SKM-1 treated with dmso at 0.1 percent for 144 hours (cell line): ENCODE measurements around the gene SLC4A2.

ENCODE experiments used
- DNase-seq: peaks from one replicate; lab custom pipeline; 2025; ENCODE audit not compliant: unreplicated experiment; lab: John Stamatoyannopoulos, UW

Gene SLC4A2

DNA sequence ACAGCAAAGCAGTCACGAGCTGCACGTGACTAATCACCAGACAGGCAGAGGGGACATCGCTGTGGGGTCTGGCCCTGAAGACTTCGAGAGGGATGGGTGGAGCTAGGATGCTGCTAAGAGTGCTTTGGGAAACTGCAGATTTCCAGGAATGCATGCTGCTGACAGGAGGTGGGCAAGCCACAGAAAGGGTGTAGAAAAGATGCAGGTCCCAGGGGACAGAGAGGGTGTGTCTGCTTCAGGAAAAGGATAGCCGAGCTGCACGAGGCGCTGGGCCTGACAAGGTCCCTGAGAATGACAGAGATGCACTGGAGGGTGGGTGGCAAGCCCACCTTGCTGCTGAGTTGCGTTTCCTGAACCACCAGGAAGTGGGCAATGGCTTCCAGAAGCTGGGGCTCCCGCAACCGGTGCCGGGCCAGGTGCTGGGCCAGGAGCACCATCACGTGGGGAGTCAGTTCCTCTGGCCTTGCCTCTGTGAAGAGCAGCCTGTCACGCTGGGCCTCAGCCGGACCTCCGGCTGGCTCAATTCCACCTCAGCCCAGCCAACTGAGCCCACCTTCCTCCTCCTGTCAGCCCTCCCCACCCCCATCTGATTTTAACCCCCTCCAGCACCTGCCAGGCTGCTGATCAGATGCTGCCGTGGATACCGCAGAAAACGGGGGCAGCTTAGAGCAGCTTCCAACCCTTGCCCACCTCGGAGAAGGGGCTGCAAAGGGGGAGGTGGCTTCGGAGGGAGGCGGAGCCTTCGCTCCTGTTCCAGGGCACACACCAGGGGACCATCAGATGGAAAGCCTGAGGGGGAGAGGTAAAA is 19.0 kb downstream of the SLC4A2 start:
- no peak for DNase-seq

DNA sequence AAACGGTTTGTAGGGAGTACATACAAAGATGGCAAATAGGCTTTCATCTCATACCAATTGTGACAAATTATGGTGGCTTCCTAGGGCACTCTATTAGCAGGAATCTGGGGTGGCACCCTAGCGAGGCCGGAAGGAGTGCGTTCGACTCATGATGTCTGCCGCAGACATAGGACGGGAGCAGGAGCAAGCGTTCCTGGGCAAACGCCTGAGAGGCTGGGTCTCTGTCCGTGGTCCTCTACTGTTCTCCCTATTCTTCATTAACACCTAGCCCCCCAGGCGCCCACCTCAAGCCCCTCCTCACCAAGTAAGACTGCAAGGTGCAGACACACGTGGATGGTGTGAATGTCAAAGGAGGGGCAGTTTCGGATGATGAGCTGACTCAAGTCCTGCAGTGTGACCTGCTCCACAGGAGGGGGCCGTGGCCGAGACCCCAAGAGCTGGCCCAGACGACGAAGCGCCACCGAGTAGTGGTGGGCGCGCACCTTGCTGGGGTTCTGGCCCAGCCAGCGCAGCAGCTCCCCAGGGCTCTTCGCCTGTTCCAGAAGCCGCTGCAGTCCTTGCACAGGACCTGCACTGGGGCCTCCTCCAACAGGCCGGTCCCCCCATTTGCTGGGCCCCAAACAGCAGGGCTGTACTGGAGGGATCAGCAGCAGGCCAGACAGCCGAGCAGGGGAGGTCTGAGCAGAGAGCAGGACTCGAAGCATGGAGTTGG is 20.0 kb downstream of the SLC4A2 start:
- DNase-seq = no peak

- no peak for DNase-seq
Measured at GRCh38 chr7:151080067-151080521, 20.7 kb downstream of the SLC4A2 start.

DNA sequence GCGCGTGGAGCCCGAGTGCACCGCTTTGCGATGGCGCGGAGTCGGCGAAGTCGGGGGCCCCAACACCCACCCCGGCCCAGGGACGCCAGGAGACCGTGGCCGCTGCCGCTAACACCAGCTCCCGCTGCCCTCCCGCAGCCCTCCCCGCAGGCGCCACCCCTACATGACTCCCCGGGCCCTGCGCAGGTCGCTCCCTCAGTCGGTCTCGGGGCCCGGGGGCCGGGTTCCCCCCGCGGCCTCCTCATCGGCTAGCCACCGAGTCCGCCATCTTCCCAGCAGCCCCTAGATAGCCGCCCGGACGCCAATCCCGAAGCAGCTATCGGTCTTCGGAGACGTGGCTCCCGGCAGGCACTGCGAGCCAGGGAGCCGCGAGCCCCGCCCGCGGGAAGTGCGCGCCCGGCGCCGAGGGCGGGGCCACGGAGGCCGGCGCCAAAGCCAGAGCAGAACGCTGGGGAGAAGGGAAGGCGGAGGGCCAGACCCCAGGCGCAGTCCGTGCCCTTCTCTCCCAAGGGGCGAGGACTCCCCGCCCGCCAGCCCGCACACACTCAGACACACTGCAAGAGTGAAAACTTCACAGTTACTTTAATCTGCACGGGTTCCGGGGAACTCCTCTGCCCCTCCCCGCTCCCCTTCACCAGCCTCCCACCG is 21.3 kb downstream of the SLC4A2 start, which contains the start of gene FASTK:
Gene FASTK, minus strand, starts transcription at position 288 of the 648 bp plus-strand sequence. Its CDS starts 43 bp downstream, at position 245.
- DNase-seq = peak; percentile 37

- no peak for DNase-seq
Measured at GRCh38 chr7:151081170-151082101, 22.0 kb downstream of the SLC4A2 start.

GRCh38 chr7:151082141-151083070 is 23.0 kb downstream of the SLC4A2 start:
- no peak for DNase-seq

DNA sequence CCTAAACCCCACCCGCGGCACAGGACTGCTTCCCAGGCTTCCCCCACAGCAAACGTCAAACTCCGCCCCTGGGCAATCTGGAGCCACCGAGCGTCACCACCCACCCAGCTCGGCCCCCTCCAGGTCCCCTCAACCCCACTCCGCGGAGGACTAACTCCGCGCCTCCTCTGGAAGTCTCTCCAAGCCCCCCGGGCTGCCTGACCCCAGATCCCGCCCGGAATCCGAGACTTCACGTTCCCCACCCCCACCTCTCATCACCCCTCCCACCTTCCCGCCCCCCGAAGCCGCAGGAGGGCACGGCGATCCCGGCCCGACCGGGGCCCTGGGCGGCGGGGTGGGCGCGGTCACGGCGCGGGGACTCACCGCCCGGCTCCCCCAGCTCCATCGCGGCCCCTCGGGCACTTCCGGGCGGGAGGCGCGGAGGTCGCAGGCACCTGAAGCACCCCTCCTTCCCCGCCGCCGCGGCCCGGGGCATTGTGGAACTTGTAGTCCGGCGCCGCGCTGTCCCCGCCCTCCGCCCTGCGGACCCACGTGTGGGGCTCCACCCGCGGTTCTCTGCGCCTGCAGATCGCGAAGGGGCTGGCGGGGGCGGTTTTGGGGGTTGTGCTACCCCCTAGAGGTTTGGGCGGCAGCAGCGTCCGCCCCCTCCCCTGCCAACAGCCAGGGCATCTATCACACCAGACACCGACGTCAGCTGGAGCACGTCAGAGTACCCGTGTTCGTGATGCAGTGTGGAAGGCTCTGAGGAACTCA is 23.9 kb downstream of the SLC4A2 start, which contains the start of gene TMUB1:
Gene TMUB1, minus strand, starts transcription at position 423 of the 753 bp plus-strand sequence. CDS start 930 bp downstream, outside the sequence.
- no peak for DNase-seq

DNA sequence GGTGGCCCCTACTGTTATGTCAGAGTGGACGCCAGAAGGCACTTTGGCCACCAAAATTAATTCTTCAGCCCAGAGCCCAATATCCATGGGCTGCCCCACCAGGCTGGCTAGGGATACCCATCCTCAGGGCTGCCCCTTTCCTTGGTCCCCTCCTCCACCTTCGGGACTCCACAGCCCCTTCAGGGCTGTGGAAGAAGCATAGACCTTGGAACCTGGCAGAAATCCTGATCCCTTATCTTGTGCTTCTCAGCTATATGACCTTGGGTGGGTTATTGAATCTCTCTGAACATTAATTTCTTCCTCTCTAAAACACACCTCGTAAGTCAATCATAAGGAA is 24.4 kb downstream of the SLC4A2 start:
- no peak for DNase-seq

DNA sequence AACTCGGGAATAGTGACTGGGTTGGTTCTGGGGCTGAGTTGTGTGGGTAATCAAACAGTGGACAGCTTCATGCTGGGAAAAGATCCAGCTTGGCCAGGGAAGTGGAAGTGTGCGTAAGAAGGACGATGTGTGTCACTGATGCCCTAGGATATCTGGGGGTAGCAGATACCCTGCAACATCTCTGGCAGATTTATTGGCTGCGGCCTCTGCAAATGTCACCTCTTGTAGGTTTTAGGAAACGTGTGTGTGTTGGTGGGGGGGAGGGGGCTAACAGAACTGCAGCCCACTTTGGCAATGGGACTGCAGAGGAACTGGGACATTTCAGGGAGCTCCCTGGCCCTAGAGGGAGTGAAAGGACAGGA is 25.9 kb downstream of the SLC4A2 start:
- no peak for DNase-seq

DNA sequence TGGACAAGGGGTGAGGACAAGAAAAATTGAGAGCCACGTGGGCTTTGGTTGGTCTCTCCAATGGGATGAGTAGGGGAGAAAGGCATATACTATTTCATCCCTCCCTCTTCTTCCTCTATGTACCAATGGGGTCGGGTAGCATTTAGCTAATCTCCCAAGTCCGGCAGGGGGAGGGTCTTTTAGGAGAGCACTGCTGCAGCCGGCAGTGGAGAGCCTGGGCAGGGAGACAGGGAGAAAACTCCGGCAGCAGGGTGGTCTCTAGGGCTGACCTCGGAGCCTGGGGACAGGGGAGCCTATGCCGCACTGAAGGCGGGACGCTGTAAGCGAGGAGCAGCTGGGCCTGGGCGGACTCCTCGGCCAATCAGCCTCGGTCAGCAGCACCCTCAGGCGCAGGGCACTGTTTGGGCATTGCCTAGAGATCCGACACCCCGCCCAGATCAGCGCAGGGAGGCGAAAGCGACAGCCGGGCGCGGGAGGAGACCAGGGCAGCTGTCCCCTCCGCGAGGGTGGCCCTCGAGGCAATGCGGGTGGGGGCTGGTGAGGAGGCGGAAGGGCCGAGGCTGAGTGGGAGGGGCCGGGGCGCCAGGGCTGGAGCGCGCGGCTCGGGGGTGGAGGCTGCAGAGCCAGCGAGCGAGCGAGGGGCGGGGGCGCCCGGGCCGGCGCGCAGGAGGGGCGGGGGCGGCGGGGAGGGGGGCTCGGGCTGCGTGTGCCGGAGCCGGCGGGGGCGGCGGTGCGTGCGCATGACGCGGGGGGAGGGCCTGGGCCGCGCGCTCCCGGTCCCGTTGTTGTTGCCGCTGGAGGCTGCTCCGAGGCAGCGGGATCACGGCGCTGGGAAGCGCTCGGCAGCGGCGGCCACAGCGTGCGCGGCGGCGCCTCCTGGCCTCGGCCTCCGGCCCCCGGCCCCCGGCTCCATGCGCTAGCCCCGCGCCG is 26.6 kb downstream of the SLC4A2 start, which contains the start of gene AGAP3:
Gene AGAP3, plus strand, starts transcription at position 785 of the 930 bp plus-strand sequence. CDS start 267 bp downstream, outside the sequence.
- DNase-seq = peak; percentile 53

DNA sequence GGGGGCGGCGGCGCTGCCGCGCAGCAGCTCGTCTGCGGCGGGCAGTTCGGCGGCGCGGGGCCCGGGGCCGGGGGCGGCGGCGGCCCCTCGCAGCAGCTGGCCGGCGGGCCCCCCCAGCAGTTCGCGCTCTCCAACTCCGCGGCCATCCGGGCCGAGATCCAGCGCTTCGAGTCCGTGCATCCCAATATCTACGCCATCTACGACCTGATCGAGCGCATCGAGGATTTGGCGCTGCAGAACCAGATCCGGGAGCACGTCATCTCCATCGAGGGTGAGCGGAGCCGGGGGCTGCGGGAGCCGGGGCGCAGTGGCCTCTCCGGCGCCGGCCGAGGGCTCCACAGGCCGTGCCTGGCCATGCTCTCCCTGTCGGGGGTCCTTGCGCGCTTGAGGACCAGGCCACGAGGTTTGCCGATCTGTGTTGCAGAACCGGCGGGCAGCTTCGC is 27.4 kb downstream of the SLC4A2 start:
- DNase-seq = no peak

DNA sequence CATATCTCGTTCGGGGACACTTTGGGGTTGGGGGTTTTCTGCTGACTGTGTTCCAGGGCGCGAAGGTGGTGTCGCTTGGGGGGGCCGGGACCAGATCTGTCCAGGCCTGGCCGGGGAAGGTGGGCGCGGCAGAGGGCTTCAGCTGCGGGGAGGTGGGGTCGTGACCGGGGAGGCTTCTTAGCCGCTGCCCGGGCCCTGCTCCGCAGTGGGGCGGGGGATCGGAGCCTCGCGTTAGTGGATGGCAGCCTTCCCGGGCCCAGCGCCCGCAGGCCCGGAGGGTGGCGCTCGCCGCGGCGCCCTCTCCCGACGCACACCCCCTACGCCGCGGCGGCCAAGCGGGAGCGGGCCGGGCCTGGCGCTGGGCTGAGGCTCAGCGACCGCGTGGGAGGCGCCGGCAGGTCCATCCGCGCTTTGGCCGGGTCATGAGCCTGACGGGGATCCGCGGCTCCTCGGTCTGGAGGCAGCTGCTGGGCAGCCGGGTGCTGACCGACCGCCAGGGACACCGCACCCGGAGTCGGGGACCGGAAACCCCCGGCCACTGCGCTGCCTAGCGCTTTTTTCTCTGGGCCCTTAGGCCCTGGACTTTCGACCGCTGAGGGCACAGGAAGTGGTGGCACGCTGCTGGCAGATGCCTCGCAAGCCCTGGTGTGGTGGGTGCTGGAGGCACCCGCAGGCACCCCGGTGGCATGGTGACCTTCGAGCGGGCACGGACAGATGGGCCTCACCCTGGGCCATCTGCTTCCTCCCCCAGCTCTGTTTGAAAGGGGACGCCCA is 28.0 kb downstream of the SLC4A2 start:
- DNase-seq = no peak

GRCh38 chr7:151088019-151088855 is 28.8 kb downstream of the SLC4A2 start:
- DNase-seq = no peak

DNA sequence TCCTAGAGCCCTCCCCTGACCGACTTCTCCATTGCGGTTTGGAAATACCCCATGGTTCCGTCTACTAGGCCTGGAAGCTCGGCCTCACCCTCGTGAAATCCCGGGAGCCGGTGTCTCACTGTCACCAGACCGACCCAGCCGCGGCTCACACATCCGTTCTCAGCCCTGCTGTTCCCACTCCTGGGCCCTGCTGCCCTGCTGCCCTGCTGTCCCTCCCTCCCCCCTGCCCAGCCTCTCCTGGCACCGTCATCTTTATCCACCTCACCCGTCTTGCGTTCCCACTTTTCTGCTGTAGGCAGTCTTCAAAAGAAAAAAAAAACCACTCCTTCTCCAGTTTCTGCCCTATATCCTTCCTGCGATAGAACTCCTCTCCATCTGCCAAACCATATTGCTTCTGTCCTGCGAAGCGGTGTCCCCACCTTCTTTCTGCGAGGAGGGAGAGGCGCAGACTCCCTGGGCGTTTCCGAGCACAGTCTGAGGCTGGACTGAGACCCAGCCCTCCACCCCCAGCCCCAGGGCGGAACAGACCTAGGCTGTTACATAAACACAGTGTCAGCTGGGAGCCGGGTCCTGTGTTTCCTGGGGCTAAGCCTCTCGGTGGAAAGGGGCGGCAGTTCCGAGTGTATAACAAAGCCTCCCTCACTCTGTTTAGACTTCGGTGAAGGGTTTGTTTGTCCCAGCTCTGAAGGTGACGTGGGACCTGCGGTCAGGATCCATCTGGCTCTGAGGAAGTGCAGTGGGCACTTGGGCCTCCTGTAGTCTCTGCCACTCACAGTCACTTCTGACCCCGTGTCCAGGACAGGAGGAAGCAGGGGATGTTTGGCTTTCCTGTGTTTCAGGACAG is 29.7 kb downstream of the SLC4A2 start:
- no peak for DNase-seq
